ENCODE results near the gene PRKCB. TPM values are rescaled to one million over a fixed set of nuclear protein-coding genes. Genes with fewer than 3 reads are reported as not detected.

The PRKCB gene
- total RNA-seq, 1 experiment from 2014 or later = 0.89 TPM

DNA sequence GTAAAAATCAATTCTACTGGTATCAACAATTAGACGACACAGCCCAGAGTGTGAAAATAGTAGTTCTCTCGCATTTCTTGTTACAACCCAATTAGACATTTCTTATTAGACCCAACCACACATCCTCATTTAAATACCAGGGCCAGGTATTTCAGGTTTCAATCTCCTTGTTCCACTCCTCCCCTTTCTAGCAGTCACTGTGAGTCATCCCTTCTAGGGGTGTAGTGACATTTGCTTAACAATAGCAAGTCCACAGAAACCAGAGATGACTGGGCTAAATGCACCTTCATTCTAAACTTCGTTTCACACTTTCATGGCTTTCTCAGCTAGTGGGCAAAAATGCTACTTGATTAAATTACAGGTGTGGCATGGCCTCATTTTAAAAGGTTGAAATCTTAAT is 303.5 kb downstream of the PRKCB start (continued):
- TF ChIP-seq EGR1 (IDR thresholded peaks at IDR 0.05; ENCODE audit: low read depth) (no peak), POLR2A (IDR thresholded peaks at IDR 0.05; ENCODE audit: borderline replicate concordance, extremely low read depth, insufficient read depth, insufficient read length) (no peak), ELF1 (IDR thresholded peaks at IDR 0.05; ENCODE audit: borderline replicate concordance, low read depth) (no peak)
- TF ChIP-seq, protein P1, sequence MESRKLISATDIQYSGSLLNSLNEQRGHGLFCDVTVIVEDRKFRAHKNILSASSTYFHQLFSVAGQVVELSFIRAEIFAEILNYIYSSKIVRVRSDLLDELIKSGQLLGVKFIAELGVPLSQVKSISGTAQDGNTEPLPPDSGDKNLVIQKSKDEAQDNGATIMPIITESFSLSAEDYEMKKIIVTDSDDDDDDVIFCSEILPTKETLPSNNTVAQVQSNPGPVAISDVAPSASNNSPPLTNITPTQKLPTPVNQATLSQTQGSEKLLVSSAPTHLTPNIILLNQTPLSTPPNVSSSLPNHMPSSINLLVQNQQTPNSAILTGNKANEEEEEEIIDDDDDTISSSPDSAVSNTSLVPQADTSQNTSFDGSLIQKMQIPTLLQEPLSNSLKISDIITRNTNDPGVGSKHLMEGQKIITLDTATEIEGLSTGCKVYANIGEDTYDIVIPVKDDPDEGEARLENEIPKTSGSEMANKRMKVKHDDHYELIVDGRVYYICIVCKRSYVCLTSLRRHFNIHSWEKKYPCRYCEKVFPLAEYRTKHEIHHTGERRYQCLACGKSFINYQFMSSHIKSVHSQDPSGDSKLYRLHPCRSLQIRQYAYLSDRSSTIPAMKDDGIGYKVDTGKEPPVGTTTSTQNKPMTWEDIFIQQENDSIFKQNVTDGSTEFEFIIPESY (IDR thresholded peaks at IDR 0.05; ENCODE audit: extremely low read depth, insufficient replicate concordance, low read length) = no peak
- TF ChIP-seq, protein P2, sequence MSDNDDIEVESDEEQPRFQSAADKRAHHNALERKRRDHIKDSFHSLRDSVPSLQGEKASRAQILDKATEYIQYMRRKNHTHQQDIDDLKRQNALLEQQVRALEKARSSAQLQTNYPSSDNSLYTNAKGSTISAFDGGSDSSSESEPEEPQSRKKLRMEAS (IDR thresholded peaks at IDR 0.05) = no peak

DNA sequence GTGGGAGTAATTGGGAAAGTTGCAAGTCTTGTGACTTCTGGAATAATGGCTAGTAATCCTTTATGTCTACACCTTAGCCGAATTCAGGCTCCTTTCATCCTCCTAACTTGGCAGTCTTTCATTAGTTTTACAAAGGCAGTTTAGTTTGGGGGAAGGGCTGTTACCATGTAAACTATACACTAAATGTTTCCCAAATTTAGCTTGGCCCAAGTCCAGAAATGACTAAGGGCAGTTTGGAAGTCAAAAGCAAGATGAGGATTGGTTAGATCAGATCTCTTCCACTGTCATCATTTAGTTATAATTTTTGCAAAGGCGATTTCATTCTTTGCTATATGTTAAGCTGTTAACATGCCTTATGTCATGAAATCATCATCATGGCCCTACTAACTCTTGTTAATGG is 304.9 kb downstream of the PRKCB start:
- ChIA-PET CTCF (no interaction called here), RAD21 (ENCODE audit: low non-redundant PET in 1 of 2, low total read pairs in 2 of 2, uncharacterized antibody in 2 of 2, unreplicated experiment in 2 of 2) (no interaction called here), POLR2A (no interaction called here)
- Histone ChIP-seq H3K4me2 (ENCODE audit: low read length) (no peak overlapping the region), H3K9ac (ENCODE audit: low read length) (no peak overlapping the region), H3K27me3 (ENCODE audit: insufficient read depth, low read length) (peaks cover 19% of the 10 kb centered on the region), H3K79me2 (ENCODE audit: insufficient read depth, low read length) (no peaks in the 10 kb centered on the region), H3K27ac (ENCODE audit: low read depth, low read length) (no peak overlapping the region), H3K9me3 (ENCODE audit: control insufficient read depth in 1 of 2, insufficient read depth in 1 of 2, low read depth in 1 of 2, low read length in 2 of 2) (no peaks in the 10 kb centered on the region), H2AFZ (ENCODE audit: low read depth, low read length, poor library complexity, severe bottlenecking) (no peak overlapping the region), H3K4me3 (replicated peaks in 1 of 2; ENCODE audit: low read depth in 1 of 2, low read length in 2 of 2) (no peak overlapping the region), H4K20me1 (ENCODE audit: insufficient read depth) (no peaks in the 10 kb centered on the region), H3K4me1 (ENCODE audit: control insufficient read depth in 1 of 2, insufficient read depth in 2 of 2, low read length in 2 of 2) (no peaks in the 10 kb centered on the region), H3K36me3 (ENCODE audit: control insufficient read depth in 1 of 2, insufficient read depth in 2 of 2, low read length in 2 of 2) (no peaks in the 10 kb centered on the region), H3K9me2 (ENCODE audit: insufficient read depth) (no peaks in the 10 kb centered on the region)
- BruUV-seq (replicated peaks) = no TSS peak
- DNase-seq (ENCODE audit: low read depth, low spot score) = no peak
- TF ChIP-seq POLR2AphosphoS5 (IDR thresholded peaks at IDR 0.05; ENCODE audit: low read depth, low read length) = no peak
- TF ChIP-seq ELF1 (IDR thresholded peaks at IDR 0.05; ENCODE audit: borderline replicate concordance, low read depth) = no peak
- TF ChIP-seq, protein P3, sequence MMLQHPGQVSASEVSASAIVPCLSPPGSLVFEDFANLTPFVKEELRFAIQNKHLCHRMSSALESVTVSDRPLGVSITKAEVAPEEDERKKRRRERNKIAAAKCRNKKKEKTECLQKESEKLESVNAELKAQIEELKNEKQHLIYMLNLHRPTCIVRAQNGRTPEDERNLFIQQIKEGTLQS (IDR thresholded peaks at IDR 0.05) = no peak
- no peak for TF ChIP-seq CBX3 (IDR thresholded peaks at IDR 0.05; ENCODE audit: low read depth)
- ATAC-seq = no peak
- intact Hi-C loops (cut with micrococcal nuclease) = no loop called here

All from HCT116 (cell line).